HG03135 (cell line): ENCODE results near the gene FAXDC2.
"Not testable (repeated sequence)": the region's sequence is repeated elsewhere in the genome, so short reads cannot be mapped to it uniquely, and the experiment has no call there.

ENCODE experiments used
- ATAC-seq: cut with Tn5 transposase; IDR thresholded peaks from one replicate; pipeline ENCODE4 v1.9.1; 2021; ENCODE audit warnings: mild to moderate bottlenecking, moderate library complexity; ENCODE audit not compliant: unreplicated experiment

The FAXDC2 gene

DNA sequence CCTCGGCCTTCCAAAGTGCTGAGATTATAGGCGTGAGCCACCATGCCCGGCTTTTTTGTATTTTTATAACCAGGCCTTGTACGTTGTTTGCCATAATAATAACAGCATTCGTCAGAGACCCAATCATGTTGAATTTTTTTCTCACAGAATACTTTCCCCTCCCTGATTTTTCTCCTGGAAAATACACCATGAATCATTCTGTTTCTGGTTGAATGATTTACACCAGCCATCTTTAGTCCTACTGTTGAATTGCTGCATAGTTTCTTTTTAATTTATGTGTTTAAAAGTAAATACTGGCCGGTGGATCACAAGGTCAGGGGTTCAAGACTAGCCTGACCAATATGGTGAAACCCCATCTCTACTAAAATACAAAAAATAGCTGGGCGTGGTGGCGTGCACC lies 11.5 kb upstream of the FAXDC2 start:
- ATAC-seq, result no peak

DNA sequence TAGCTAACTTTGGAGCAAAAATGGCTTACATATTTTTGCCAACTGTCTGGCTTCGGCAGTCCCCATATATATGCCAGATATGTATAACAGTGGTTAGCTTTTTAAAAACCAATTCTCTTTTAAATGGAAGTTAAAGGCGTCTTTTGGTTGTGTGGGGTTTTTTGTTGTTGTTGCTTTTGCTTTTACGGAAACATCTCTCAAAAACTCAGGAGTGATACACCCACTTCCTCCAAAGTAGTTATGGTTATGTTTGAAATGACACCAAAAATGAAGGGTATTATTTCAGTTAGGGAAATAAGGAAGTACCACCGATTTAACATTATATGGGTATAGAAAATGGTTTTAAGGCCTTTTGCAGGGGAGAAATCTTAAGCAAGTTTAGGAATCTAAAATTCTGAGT lies 10.4 kb upstream of the FAXDC2 start:
- no peak for ATAC-seq

DNA sequence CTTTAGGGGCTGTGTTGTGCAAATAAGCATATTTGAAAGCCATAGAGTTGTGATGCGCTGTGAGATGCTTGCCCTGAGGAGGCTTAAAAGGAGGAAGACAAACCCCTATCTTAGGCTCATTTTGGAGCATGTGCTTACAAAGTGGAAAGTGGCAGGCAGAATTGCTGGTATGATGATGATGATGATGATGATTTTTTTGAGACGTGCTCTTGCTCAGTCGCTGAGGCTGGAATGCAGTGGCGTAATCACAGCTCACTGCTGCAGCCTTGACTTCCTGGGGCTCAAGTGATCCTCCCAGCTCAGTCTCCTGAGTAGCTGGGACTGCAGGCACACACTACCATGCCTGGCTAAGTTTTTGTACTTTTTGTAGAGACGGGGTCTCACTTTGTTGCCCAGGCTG lies 9.7 kb upstream of the FAXDC2 start:
- ATAC-seq, result no peak

DNA sequence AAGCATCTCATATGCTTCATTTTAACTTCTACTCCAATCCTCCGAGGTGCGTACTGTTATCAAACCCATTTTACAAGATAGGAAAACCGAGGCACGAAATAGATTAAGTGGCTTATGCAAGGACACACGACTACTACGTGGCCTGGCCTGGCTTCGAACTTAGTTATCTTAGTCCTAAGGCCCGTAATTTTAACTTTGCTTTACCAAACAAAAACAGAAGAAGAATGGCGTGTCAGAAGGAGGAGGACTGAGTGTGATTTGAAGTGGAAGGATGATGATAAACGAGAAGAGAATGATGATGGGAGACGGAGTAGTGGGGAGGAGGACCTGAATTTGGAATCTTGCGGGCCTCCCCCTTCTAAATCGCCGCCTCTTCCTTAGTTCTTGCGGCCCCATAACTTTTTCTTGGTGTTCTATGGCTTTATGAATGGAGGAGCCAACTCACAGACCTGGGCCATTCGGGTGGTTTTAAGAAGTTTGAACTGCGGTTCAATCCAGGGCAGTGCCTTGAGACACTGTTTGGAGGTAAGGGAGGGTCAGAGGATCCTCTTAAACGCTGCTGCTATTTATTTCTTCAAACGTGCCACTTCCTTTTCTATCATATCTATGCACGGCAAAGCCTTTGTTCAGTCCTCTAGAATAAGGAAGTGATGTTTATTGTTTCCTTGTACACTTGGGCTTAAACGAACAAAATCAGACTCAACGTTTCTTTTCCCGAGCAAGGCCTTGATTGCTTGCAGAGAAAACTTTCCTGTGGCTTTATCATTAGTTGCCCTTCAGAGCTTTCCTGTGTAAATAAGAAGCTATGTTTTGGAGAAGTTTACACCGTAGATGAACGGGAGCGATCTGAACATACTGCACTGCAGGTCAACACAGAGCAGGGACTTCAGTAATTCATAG lies 8.8 kb upstream of the FAXDC2 start:
- no peak for ATAC-seq

DNA sequence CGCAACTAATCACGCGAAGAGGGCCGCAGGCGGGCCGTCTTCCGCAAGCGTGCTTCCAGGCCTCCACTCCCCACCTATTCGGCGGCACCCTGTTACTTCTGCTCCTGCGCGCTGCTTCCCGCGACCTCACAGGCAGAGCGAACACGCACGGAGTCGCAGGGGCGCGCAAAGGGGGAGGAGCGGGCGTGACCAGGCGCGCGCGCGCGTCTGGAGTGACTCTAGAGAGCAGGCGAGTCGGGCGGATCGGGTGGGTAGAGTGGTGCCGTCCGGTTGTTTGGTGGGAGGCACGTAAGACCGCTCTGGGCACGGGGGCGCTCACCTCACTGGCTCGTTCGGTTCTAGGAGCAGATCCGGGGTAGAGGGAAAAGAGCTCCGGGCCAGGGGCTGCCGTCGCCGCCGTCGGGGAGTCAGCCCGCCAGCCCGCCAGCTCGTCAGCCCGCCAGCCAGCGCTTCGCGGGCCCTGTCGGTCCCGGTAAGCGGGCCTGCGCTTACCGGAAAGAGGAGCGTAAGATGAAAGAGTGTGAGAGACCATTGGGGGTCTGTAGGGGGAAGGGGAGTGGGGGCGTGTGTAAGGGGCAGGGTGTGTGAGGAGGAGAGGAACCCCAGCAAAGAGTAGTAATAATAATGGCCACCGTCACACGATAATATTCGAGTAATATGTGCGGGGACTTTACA lies 8.0 kb upstream of the FAXDC2 start, which contains the start of gene CNOT8:
Gene CNOT8, plus strand, starts transcription at position 331 of the 675 bp plus-strand sequence. CDS start 4,652 bp downstream, outside the sequence.
- ATAC-seq, result peak; percentile 80

GRCh38 chr5:154857530-154858296 lies 7.3 kb upstream of the FAXDC2 start:
- ATAC-seq, result peak; percentile 56

GRCh38 chr5:154851351-154851750 lies 948 bp upstream of the FAXDC2 start:
- ATAC-seq, result no peak

DNA sequence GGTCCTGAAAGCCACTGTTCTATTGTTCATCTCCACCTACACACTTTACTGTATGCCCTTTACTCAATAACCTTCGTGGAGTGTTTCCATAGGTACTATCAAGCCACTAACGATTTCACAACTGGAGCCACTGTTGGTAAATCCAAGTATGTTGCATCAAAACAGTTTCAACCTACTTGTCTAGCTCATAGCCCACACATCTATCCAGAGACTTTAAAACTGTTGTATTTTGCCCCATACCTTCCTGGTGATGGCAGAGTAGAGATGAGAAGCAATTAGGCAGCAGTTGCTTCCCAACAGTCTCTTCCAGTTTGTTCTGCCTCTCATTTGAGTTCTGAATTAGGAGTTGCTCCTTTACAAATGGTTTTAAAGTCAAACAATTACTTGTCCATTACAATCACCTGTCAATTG lies 607 bp downstream of the FAXDC2 start:
- ATAC-seq, result no peak

- no peak for ATAC-seq
These were observed 1.1 kb downstream of the FAXDC2 start for GRCh38 chr5:154849264-154849785.

GRCh38 chr5:154844809-154845208 lies 5.6 kb downstream of the FAXDC2 start:
- no peak for ATAC-seq

DNA sequence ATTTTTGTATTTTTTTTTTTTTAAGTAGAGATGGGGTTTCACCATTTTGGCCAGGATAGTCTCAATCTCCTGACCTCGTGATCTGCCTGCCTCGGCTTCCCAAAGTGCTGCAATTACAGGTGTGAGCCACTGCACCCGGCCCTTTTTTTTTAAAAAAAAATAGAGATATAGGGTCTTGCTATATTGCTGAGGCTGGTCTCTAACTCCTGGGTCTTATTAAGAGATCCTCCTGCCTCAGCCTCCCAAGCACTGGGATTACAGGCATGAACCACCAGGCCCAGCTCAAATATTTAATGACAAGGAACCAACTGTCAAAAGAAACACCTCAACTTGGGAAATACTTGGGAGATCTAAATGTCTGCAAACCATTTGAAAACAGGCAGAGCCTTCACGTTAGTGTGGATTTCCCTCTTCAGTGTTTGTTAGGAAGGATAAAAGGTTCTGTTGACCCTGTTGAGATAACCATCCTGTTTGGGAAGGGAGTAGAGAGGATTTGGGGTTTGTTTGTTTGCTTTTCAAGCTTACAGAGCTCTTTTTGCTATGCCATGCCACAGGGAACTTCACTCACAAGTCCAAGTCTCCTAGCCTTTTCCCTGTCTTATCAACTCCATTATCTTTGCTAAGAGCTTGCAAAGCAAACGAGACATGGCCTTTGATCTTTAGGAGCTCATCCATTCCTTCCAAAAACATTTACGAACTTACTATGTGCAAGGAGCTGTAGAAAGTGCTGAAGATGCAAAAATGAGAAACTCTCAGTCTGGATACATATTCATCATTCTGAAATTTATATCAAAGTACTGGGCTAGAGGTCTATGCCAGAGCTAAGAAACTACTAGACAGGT lies 7.5 kb downstream of the FAXDC2 start:
- no peak for ATAC-seq

DNA sequence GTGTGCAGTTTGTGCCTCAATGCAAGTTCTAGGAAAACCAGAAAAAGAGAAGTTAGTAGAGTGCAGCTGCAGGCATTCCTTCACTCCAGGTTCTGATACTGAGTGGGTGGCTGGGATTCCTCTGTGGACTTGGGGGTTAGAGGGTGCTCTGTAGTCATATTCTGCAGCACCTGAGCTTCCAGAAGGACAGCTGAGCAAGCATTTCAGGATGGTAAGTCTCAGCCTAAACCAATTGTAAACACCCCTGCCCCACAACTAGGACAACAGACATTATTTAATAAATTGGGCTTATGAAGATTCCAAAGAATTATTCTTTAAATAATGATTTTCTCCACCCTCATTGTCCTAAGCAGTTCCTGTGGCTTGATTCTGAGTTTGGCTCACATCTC lies 9.1 kb downstream of the FAXDC2 start:
- ATAC-seq, result no peak

DNA sequence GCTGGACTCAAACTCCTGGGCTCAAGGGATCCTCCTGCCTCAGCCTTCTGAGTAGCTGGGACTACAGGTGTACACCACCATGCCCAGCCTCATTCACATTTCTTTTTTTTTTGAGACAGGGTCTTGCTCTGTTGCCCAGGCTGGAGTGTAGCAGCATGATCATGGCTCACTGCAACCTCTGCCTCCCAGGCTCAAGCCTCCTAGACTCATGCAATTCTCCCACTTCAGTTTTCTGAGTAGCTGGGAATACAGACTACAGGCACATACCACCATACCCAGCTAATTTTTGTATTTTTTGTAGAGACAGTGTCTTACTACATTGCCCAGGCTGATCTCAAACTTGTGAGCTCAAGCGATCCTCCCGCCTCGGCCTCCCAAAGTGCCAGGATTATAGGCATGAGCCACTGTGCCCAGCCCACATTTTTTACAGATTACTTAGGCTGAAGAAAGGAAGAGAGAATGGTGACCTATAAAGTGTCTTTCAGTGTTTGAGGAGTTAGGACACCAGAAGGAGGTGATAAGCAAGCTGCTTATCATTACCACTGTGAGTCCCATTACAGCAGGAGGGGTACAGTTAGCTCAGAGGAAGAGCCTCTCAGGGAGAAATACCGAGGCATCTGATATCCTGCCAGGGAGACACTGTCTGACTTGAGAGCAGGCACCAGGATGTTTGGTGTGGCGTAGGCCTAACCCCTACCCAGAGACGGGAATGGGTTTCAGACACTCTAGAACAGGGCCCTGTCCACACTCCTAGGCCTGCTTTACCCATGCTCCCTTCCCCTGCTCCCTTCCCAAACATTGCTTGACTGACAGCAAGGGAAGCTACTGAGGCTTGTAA lies 9.7 kb downstream of the FAXDC2 start:
- no peak for ATAC-seq

DNA sequence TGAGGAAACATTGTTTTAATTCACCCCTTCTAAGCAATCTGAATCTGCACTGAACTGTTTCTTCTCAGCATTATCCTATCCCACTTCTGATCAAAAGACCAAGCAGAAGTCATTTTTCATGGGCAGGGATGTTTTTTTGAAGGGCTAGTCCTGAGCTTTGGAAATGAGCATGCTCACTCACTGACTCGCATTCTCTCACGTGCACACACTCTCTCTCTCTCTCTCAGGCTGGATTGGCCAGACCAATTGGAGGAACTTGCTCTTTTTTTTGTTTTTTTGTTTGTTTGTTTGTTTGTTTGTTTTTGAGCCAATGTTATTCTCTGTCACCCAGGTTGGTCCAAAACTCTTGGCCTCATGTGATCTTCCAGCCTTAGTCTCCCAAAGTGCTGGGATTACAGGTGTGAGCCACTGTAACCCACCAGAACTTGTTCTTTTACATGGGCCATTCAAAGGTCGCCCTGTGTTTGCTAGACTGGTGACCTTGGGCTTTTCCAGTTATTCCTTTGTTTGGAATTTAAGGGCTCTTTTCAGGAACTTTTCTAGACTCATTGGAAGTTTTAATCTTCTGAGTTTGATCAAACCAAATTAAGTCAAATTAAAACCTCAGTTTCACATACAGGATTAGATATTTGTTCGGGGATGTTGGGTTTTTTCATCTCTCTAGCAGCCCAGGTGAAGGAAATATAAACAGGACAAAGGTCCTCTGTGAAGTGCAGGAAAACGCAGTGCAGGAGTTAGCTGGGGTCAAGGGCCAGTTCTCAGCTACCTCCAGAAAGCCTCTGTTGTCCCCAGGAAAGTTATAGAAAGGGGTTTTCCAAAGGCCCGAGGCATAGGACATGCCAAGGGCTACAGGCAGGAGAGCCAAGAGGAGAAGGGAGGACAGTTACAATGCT lies 13.1 kb downstream of the FAXDC2 start:
- no peak for ATAC-seq

GRCh38 chr5:154836225-154836624 lies 14.2 kb downstream of the FAXDC2 start:
- ATAC-seq, result no peak

GRCh38 chr5:154835701-154836052 lies 14.7 kb downstream of the FAXDC2 start:
- ATAC-seq, result not testable (repeated sequence)

- no peak for ATAC-seq
These were observed 16.4 kb downstream of the FAXDC2 start for GRCh38 chr5:154834053-154834452.

GRCh38 chr5:154832804-154833203 lies 17.6 kb downstream of the FAXDC2 start:
- ATAC-seq, result not testable (repeated sequence)
